Kidney epithelial cell (primary cell): ENCODE measurements around the gene CFAP107. TPM values are rescaled to one million over a fixed set of nuclear protein-coding genes. Genes with fewer than 3 reads are reported as not detected.

Source experiments
- DNase-seq: peaks from one replicate; pipeline ENCODE4 v3.0.0-alpha.2; 2010; ENCODE audit warnings: low read depth
- H3K27me3 ChIP-seq: 2 replicates; pipeline ENCODE4 v1.6.0; 2011; ENCODE audit warnings: low read length; ENCODE audit not compliant: control insufficient read depth, insufficient read depth
- H3K36me3 ChIP-seq: 2 replicates; pipeline ENCODE4 v1.5.1; 2011; ENCODE audit warnings: low read length; ENCODE audit not compliant: control insufficient read depth, insufficient read depth
- H3K4me3 ChIP-seq: 2 replicates; pipeline ENCODE4 v1.5.1; 2011; ENCODE audit warnings: low read depth, mild to moderate bottlenecking, control low read depth, low read length
- CTCF ChIP-seq: IDR thresholded peaks from 2 replicates; pipeline ENCODE4 v1.5.1; 2011; ENCODE audit warnings: mild to moderate bottlenecking, moderate library complexity, low read length, control low read depth, inconsistent platforms; ENCODE audit not compliant: insufficient read depth, poor library complexity, severe bottlenecking
- total RNA-seq: library from RNA; depleted of rRNA; stranded (reverse); fragments of >200 nt; gene quantifications from 2 replicates; pipeline ENCODE4 v1.2.3, GENCODE V29; 2015

The CFAP107 gene
- total RNA-seq, 1 donor from 2014 or later: not detected

- no peak for DNase-seq
Measured at GRCh38 chr1:12745126-12745991, 641 bp upstream of the CFAP107 start.

GRCh38 chr1:12748778-12749355 is 2.9 kb downstream of the CFAP107 start:
- no peaks in the 10 kb centered on the region for H3K36me3 ChIP-seq
- no peak overlapping the region for H3K4me3 ChIP-seq
- TF ChIP-seq CTCF: no peak
- H3K27me3 ChIP-seq: no peaks in the 10 kb centered on the region
- DNase-seq: no peak

More at GRCh38 chr1:12745126-12745991, 641 bp upstream of the CFAP107 start:
- Histone ChIP-seq H3K4me3 (no peak overlapping the region), H3K36me3 (no peaks in the 10 kb centered on the region), H3K27me3 (no peaks in the 10 kb centered on the region)
- no peak for TF ChIP-seq CTCF

- no peaks in the 10 kb centered on the region for H3K36me3 ChIP-seq
- no peak for DNase-seq
- no peak overlapping the region for H3K4me3 ChIP-seq
- H3K27me3 ChIP-seq: no peaks in the 10 kb centered on the region
- no peak for TF ChIP-seq CTCF
Measured at GRCh38 chr1:12754738-12755137, 8.7 kb downstream of the CFAP107 start.

GRCh38 chr1:12756273-12756672 is 10.3 kb downstream of the CFAP107 start:
- Histone ChIP-seq H3K4me3 (no peak overlapping the region), H3K27me3 (no peaks in the 10 kb centered on the region), H3K36me3 (no peaks in the 10 kb centered on the region)
- no peak for DNase-seq
- TF ChIP-seq CTCF: no peak

- no peak for TF ChIP-seq CTCF
- Histone ChIP-seq H3K4me3 (no peak overlapping the region), H3K27me3 (no peaks in the 10 kb centered on the region), H3K36me3 (no peaks in the 10 kb centered on the region)
- DNase-seq: no peak
Measured at GRCh38 chr1:12756768-12757413, 10.9 kb downstream of the CFAP107 start.
